Adrenal gland (tissue), 12 donors: ENCODE results near the gene FPR1. TPM values are rescaled to one million over a fixed set of nuclear protein-coding genes. Genes with fewer than 3 reads are reported as not detected.

ENCODE experiments used
- DNase-seq, 7 donors: peaks; one replicate each; pipeline ENCODE4 v3.0.0-alpha.2; 2019 to 2020
- H3K27ac ChIP-seq, 5 donors: fragments of 200-600 bp; sonication (generic) in 4 of 5; 1 replicate in 3 of 5; 2 replicates in 2 of 5; pipeline versions ENCODE4 v1.5.1 to v1.8.0; 2016 to 2020; ENCODE audit warnings: mild to moderate bottlenecking in 1 of 5
- H3K27me3 ChIP-seq: fragments of 200-600 bp; 2 replicates; pipeline ENCODE4 v1.8.0; 2021
- H3K36me3 ChIP-seq, 2 donors: fragments of 200-600 bp; replicated peaks in 1 of 2; 1 replicate in 1 of 2; 2 replicates in 1 of 2; pipeline versions ENCODE4 v1.5.1 to v1.8.0; 2018 to 2022
- H3K4me1 ChIP-seq, 2 donors: fragments of 200-600 bp; replicated peaks in 1 of 2; 1 replicate in 1 of 2; 2 replicates in 1 of 2; pipeline versions ENCODE4 v1.5.1 to v1.8.0; 2018 to 2021
- H3K4me3 ChIP-seq, 4 donors: fragments of 200-600 bp; sonication (generic) in 3 of 4; one replicate each; pipeline ENCODE4 v1.5.1; 2016 to 2018
- H3K9me3 ChIP-seq, 3 donors: fragments of 200-600 bp; sonication (generic) in 1 of 3; replicated peaks in 1 of 3; 1 replicate in 2 of 3; 2 replicates in 1 of 3; pipeline versions ENCODE4 v1.5.1 to v1.8.0; 2016 to 2021
- POLR2A ChIP-seq, 2 donors: fragments of 450-650 bp; IDR thresholded peaks; one replicate each; pipeline ENCODE4 v1.6.1; 2017; ENCODE audit warnings: antibody characterized with exemption in 2 of 2, mild to moderate bottlenecking in 2 of 2, moderate library complexity in 1 of 2
- WGBS, 4 donors: extraction: QIAGEN DNeasy Blood & Tissue Kit in 2 of 4; methylation state at CpG; one replicate each; pipeline versions ENCODE4 v1.1.5 to v1.1.7; 2013 to 2017; 5-methylcytosine and 5-hydroxymethylcytosine counted together
- intact Hi-C, 2 donors: fragments of 100-400 bp; cut with DNase I; formaldehyde crosslinking; loops; one replicate each; pipeline versions ENCODE4 v1.14.1 to v1.15.0; 2022 to 2023
- polyA plus RNA-seq, 3 donors: library from polyadenylated mRNA; stranded (reverse); fragments of 200-250 nt in 2 of 3; fragments of 350-450 nt in 1 of 3; fragmentation: Illumina TruSeq in 1 of 3; extraction: RNeasy Lipid Tissue Mini Kit (QIAGEN cat#74804) in 1 of 3; gene quantifications; one replicate each; pipeline ENCODE4 v1.2.3, GENCODE V29; 2013 to 2014
- total RNA-seq, 9 donors: library from RNA; depleted of rRNA in 4 of 9; stranded (reverse); fragments of >200 nt in 4 of 9; fragments of 120-200 nt in 1 of 9; fragmentation: NEBNext Ultra II Directional in 1 of 9; extraction: Animal tissue kit (Norgen Biotek cat#: 25700) in 1 of 9; gene quantifications; one replicate each; pipeline versions ENCODE4 v1.1.0 to v1.2.4, GENCODE V29; 2013 to 2023
- TF ChIP-seq, protein P1 (sequence below), 6 experiments: fragments of 450-650 bp in 4 of 6; fragments of 200-600 bp in 2 of 6; sonication (generic) in 1 of 6; IDR thresholded peaks; 1 replicate in 5 of 6; 2 replicates in 1 of 6; pipeline versions ENCODE4 v1.5.1 to v1.8.0; 2016 to 2021; ENCODE audit warnings: antibody characterized with exemption in 6 of 6, mild to moderate bottlenecking in 2 of 6, moderate library complexity in 1 of 6
- donor health status: healthy with polysubstance abuse.
- donor health status: Bipolar disorder and iron deficiency.
- donor health status: DM: yes; HTN: yes; CAD: no.
- donor health status: DM: no; HTN: no; CAD: no.
- donor health status: DM: no; HTN: no; CAD: no.
- donor health status: DM: yes; HTN: yes; CAD: no.

Gene FPR1
- total and polyA plus RNA-seq, 12 donors = 0.83 to 31.1 (median 13.4) TPM

GRCh38 chr19:51697169-51697776 is 54.4 kb downstream of the FPR1 start:
- H3K4me3 ChIP-seq = no peak overlapping the region
- peaks cover 0 to 72% of the 10 kb centered on the region in 2 donors for H3K36me3 ChIP-seq
- peaks cover 10 to 18% of the 10 kb centered on the region in 2 donors for H3K4me1 ChIP-seq
- H3K9me3 ChIP-seq = no peaks in the 10 kb centered on the region
- TF ChIP-seq, protein P1, sequence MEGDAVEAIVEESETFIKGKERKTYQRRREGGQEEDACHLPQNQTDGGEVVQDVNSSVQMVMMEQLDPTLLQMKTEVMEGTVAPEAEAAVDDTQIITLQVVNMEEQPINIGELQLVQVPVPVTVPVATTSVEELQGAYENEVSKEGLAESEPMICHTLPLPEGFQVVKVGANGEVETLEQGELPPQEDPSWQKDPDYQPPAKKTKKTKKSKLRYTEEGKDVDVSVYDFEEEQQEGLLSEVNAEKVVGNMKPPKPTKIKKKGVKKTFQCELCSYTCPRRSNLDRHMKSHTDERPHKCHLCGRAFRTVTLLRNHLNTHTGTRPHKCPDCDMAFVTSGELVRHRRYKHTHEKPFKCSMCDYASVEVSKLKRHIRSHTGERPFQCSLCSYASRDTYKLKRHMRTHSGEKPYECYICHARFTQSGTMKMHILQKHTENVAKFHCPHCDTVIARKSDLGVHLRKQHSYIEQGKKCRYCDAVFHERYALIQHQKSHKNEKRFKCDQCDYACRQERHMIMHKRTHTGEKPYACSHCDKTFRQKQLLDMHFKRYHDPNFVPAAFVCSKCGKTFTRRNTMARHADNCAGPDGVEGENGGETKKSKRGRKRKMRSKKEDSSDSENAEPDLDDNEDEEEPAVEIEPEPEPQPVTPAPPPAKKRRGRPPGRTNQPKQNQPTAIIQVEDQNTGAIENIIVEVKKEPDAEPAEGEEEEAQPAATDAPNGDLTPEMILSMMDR (IDR thresholded peaks at IDR 0.05) = no peak
- no peak for TF ChIP-seq POLR2A (IDR thresholded peaks at IDR 0.05)
- intact Hi-C loops = no loop called here
- DNase-seq = peak in 2 of 7 donors; percentile 3 to 51
- no peak overlapping the region for H3K27ac ChIP-seq
- 85 to 96% (median 92%) methylated on average over 9 of the region's 9 CpGs for WGBS, 4 donors
- H3K27me3 ChIP-seq = no peaks in the 10 kb centered on the region

GRCh38 chr19:51696606-51697005 is 55.1 kb downstream of the FPR1 start:
- intact Hi-C loops = no loop called here

More at GRCh38 chr19:51696606-51697005, 55.1 kb downstream of the FPR1 start:
- peaks cover 0 to 69% of the 10 kb centered on the region in 2 donors for H3K36me3 ChIP-seq
- H3K4me3 ChIP-seq = no peak overlapping the region
- 89 to 97% (median 94%) methylated on average over 3 of the region's 3 CpGs for WGBS, 4 donors
- no peaks in the 10 kb centered on the region for H3K27me3 ChIP-seq
- H3K27ac ChIP-seq = no peak overlapping the region
- no peaks in the 10 kb centered on the region for H3K9me3 ChIP-seq
- DNase-seq = peak in 2 of 7 donors; percentile 16 to 45
- no peak for TF ChIP-seq POLR2A (IDR thresholded peaks at IDR 0.05)
- TF ChIP-seq, protein P1 (IDR thresholded peaks at IDR 0.05) = no peak
- peaks cover 12 to 21% of the 10 kb centered on the region in 2 donors for H3K4me1 ChIP-seq

Other genes with a start within 250 kb of the FPR1 start
- gene SIGLEC6, start 220.2 kb downstream of the FPR1 start, total RNA-seq = under 1 TPM in 2 of 9 donors, not detected in 7; 0.06 to 0.18 TPM
- gene SIGLEC6, start 220.2 kb downstream of the FPR1 start, polyA plus RNA-seq = not detected
- gene ZNF175, start 180.6 kb downstream of the FPR1 start, total RNA-seq = 10 to 100 TPM in 4 of 9 donors, 1 to 10 TPM in 5; 2.5 to 14.5 (median 6.9) TPM
- 1 to 10 TPM; 2.1 to 6.5 (median 3.4) TPM for gene ZNF175, start 180.6 kb downstream of the FPR1 start, polyA plus RNA-seq
- 1 to 10 TPM in 1 of 9 donors, under 1 TPM in 4, not detected in 4; 0.11 to 3.0 (median 0.57) TPM for gene SIGLEC5, start 121.5 kb downstream of the FPR1 start, total RNA-seq
- gene SIGLEC5, start 121.5 kb downstream of the FPR1 start, polyA plus RNA-seq = not detected
- gene SIGLEC14, start 105.1 kb downstream of the FPR1 start, total RNA-seq = 10 to 100 TPM in 4 of 9 donors, 1 to 10 TPM in 2, under 1 TPM in 2, not detected in 1; 0.44 to 29.0 (median 11.4) TPM
- gene SIGLEC14, start 105.1 kb downstream of the FPR1 start, polyA plus RNA-seq = 1 to 10 TPM; 1.2 to 3.6 (median 2.7) TPM
- gene SPACA6, start 58.5 kb downstream of the FPR1 start, total RNA-seq = 10 to 100 TPM in 8 of 9 donors, 1 to 10 TPM in 1; 2.2 to 56.0 (median 22.6) TPM
- gene SPACA6, start 58.5 kb downstream of the FPR1 start, polyA plus RNA-seq = 100 to 1,000 TPM in 2 of 3 donors, 1 to 10 TPM in 1; 4.0 to 291 (median 123) TPM
- under 1 TPM in 4 of 9 donors, not detected in 5; 0.06 to 0.31 (median 0.16) TPM for gene HAS1, start 27.9 kb downstream of the FPR1 start, total RNA-seq
- gene HAS1, start 27.9 kb downstream of the FPR1 start, polyA plus RNA-seq = 1 to 10 TPM in 1 of 3 donors, under 1 TPM in 1, not detected in 1; 0.24 to 3.1 TPM
- gene FPR2, start 9.3 kb upstream of the FPR1 start, total RNA-seq = 1 to 10 TPM in 6 of 9 donors, under 1 TPM in 2, not detected in 1; 0.28 to 5.5 (median 2.8) TPM
- under 1 TPM; 0.24 to 0.97 (median 0.27) TPM for gene FPR2, start 9.3 kb upstream of the FPR1 start, polyA plus RNA-seq
- gene FPR3, start 43.3 kb upstream of the FPR1 start, total RNA-seq = 10 to 100 TPM in 7 of 9 donors, 1 to 10 TPM in 2; 1.1 to 33.8 (median 23.9) TPM
- 10 to 100 TPM in 1 of 3 donors, 1 to 10 TPM in 2; 4.3 to 16.1 (median 5.1) TPM for gene FPR3, start 43.3 kb upstream of the FPR1 start, polyA plus RNA-seq
- 10 to 100 TPM in 5 of 9 donors, 1 to 10 TPM in 4; 6.2 to 39.8 (median 14.0) TPM for gene ZNF577, start 136.1 kb upstream of the FPR1 start, total RNA-seq
- gene ZNF577, start 136.1 kb upstream of the FPR1 start, polyA plus RNA-seq = 10 to 100 TPM; 16.2 to 54.6 (median 52.6) TPM
- 10 to 100 TPM in 5 of 9 donors, 1 to 10 TPM in 4; 2.8 to 16.3 (median 10.4) TPM for gene ZNF649, start 153.1 kb upstream of the FPR1 start, total RNA-seq
- 1 to 10 TPM; 2.7 to 9.5 (median 2.9) TPM for gene ZNF649, start 153.1 kb upstream of the FPR1 start, polyA plus RNA-seq
- gene ZNF613, start 175.6 kb upstream of the FPR1 start, total RNA-seq = 10 to 100 TPM in 1 of 9 donors, 1 to 10 TPM in 8; 4.1 to 14.1 (median 5.9) TPM
- 1 to 10 TPM; 3.6 to 7.2 (median 4.9) TPM for gene ZNF613, start 175.6 kb upstream of the FPR1 start, polyA plus RNA-seq
- gene ZNF350, start 235.0 kb upstream of the FPR1 start, total RNA-seq = 10 to 100 TPM in 6 of 9 donors, 1 to 10 TPM in 3; 4.5 to 12.8 (median 12.2) TPM
- gene ZNF350, start 235.0 kb upstream of the FPR1 start, polyA plus RNA-seq = 10 to 100 TPM in 2 of 3 donors, 1 to 10 TPM in 1; 8.0 to 10.9 (median 10.2) TPM